OCI-LY1 (cell line): ENCODE results near the gene GALNT10.

Experiments used
- H2AFZ ChIP-seq: fragments of 200-600 bp; sonication (generic), shearing (Covaris generic); 2 replicates; pipeline ENCODE4 v1.6.0; 2014; ENCODE audit warnings: antibody characterized with exemption, mild to moderate bottlenecking, low read length
- H3F3A ChIP-seq: fragments of 200-600 bp; sonication (generic), shearing (Covaris generic); 2 replicates; pipeline ENCODE4 v1.6.0; 2014; ENCODE audit warnings: mild to moderate bottlenecking, antibody characterized with exemption, low read length, moderate library complexity; ENCODE audit not compliant: insufficient read depth
- H3K27ac ChIP-seq: fragments of 200-600 bp; sonication (generic); 2 replicates; pipeline ENCODE4 v1.5.1; 2014; ENCODE audit warnings: low read length, mixed run types, mild to moderate bottlenecking, low read depth; ENCODE audit not compliant: poor library complexity, severe bottlenecking
- H3K27me3 ChIP-seq: fragments of 200-600 bp; sonication (generic); 2 replicates; pipeline ENCODE4 v1.6.0; 2014; ENCODE audit warnings: antibody characterized with exemption, mild to moderate bottlenecking, low read length, moderate library complexity; ENCODE audit not compliant: insufficient read depth
- H3K36me3 ChIP-seq: fragments of 200-600 bp; sonication (generic); 2 replicates; pipeline ENCODE4 v1.6.1; 2014; ENCODE audit warnings: mild to moderate bottlenecking, antibody characterized with exemption, low read length, moderate library complexity, mixed read lengths; ENCODE audit not compliant: insufficient read depth
- H3K4me1 ChIP-seq: fragments of 200-600 bp; sonication (generic); 2 replicates; pipeline ENCODE4 v1.5.1; 2014; ENCODE audit warnings: mild to moderate bottlenecking, low read length, moderate library complexity; ENCODE audit not compliant: insufficient read depth, severe bottlenecking
- H3K4me2 ChIP-seq: fragments of 200-600 bp; sonication (generic), shearing (Covaris generic); 2 replicates; pipeline ENCODE4 v1.6.1; 2014; ENCODE audit warnings: low read length
- H3K4me3 ChIP-seq: fragments of 200-600 bp; sonication (generic); 2 replicates; pipeline ENCODE4 v1.5.1; 2014; ENCODE audit warnings: low read length, low read depth, mild to moderate bottlenecking, mixed read lengths; ENCODE audit not compliant: poor library complexity, severe bottlenecking
- H3K79me2 ChIP-seq: fragments of 200-600 bp; shearing (Covaris generic); 2 replicates; pipeline ENCODE4 v1.6.1; 2016; ENCODE audit warnings: mixed run types, low read length, mixed read lengths; ENCODE audit not compliant: insufficient read depth
- H3K9ac ChIP-seq: fragments of 200-600 bp; sonication (generic), shearing (Covaris generic); 2 replicates; pipeline ENCODE4 v1.6.1; 2014; ENCODE audit warnings: mild to moderate bottlenecking, low read length, mixed read lengths
- H3K9me2 ChIP-seq: fragments of 200-600 bp; sonication (generic), shearing (Covaris generic); 2 replicates; pipeline ENCODE4 v1.6.1; 2014; ENCODE audit warnings: low read depth, mild to moderate bottlenecking, low read length, mixed read lengths
- H3K9me3 ChIP-seq: fragments of 200-600 bp; shearing (Covaris generic); 2 replicates; pipeline ENCODE4 v1.6.1; 2014; ENCODE audit warnings: low read length, mixed read lengths
- H4K20me1 ChIP-seq: fragments of 200-600 bp; sonication (generic), shearing (Covaris generic); 2 replicates; pipeline ENCODE4 v1.6.0; 2016; ENCODE audit warnings: mild to moderate bottlenecking, low read length; ENCODE audit not compliant: insufficient read depth
- EZH2 ChIP-seq: fragments of 200-600 bp; sonication (generic), shearing (Covaris generic); IDR thresholded peaks from 2 replicates; pipeline ENCODE4 v1.8.0; 2017; ENCODE audit warnings: borderline replicate concordance, mixed run types, mild to moderate bottlenecking, antibody characterized with exemption, low read length, moderate library complexity, mixed read lengths
- TF ChIP-seq, protein P1 (sequence below): fragments of 200-600 bp; sonication (generic), shearing (Covaris generic); IDR thresholded peaks from 2 replicates; pipeline ENCODE4 v1.5.1; 2017; ENCODE audit warnings: mild to moderate bottlenecking, antibody characterized with exemption, low read length, moderate library complexity, mixed read lengths

GALNT10 gene

DNA sequence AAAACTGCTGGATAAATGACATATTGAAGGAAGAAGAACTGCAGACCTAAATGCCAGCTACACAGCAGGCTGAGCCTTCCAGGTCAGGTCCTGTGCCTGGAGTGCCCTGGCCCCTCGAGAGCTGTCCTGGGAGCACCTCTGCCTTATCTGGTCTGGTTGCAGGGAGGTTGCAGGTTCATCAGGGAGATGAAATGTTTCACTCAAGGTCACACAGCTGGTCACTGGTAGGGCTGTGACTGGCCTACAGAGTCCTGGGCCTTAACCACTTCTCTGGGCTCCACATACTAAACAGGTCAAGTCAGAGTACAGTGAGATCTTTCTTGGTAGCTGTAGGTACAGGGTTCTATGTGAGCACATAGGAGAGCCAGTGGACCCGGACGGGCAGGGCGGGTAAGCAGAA lies 16.7 kb downstream of the GALNT10 start:
- Histone ChIP-seq H3K27ac (no peak overlapping the region), H3F3A (no peaks in the 10 kb centered on the region), H4K20me1 (no peaks in the 10 kb centered on the region), H3K9me2 (no peaks in the 10 kb centered on the region), H3K36me3 (no peaks in the 10 kb centered on the region), H3K9ac (no peak overlapping the region), H3K4me3 (no peak overlapping the region), H3K27me3 (no peaks in the 10 kb centered on the region), H2AFZ (no peak overlapping the region), H3K4me2 (no peak overlapping the region), H3K9me3 (no peaks in the 10 kb centered on the region), H3K4me1 (no peaks in the 10 kb centered on the region), H3K79me2 (no peaks in the 10 kb centered on the region)
- TF ChIP-seq, protein P1, sequence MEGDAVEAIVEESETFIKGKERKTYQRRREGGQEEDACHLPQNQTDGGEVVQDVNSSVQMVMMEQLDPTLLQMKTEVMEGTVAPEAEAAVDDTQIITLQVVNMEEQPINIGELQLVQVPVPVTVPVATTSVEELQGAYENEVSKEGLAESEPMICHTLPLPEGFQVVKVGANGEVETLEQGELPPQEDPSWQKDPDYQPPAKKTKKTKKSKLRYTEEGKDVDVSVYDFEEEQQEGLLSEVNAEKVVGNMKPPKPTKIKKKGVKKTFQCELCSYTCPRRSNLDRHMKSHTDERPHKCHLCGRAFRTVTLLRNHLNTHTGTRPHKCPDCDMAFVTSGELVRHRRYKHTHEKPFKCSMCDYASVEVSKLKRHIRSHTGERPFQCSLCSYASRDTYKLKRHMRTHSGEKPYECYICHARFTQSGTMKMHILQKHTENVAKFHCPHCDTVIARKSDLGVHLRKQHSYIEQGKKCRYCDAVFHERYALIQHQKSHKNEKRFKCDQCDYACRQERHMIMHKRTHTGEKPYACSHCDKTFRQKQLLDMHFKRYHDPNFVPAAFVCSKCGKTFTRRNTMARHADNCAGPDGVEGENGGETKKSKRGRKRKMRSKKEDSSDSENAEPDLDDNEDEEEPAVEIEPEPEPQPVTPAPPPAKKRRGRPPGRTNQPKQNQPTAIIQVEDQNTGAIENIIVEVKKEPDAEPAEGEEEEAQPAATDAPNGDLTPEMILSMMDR = no peak
- TF ChIP-seq EZH2 = no peak

DNA sequence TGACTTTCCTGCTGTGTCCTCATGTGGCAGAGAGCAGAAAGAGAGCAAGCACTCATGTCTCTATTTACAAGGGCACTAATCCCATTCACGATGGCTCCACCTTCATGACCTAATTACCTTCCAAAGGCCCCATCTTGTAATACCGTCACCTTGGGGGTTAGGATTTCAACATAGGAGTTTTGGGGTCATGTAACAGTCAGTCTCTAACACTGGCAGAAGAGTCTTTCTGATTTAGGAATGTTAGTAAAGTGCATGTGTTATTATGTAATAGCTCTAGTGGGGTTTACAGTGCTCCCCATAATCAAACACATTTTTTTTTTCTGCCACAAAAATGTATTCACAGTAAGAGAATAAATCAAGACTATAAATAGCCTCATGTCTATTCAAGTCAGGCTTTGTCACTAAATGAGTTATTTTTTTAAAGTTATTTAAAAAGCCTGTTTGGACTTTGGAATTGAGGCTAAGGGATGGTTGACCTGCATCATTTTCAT lies 19.1 kb downstream of the GALNT10 start:
- Histone ChIP-seq H3K4me2 (no peak overlapping the region), H3K4me1 (no peaks in the 10 kb centered on the region), H4K20me1 (no peaks in the 10 kb centered on the region), H3F3A (no peaks in the 10 kb centered on the region), H3K27ac (no peak overlapping the region), H2AFZ (no peak overlapping the region), H3K79me2 (no peaks in the 10 kb centered on the region), H3K36me3 (no peaks in the 10 kb centered on the region), H3K4me3 (no peak overlapping the region), H3K9me2 (no peaks in the 10 kb centered on the region), H3K9ac (no peak overlapping the region), H3K27me3 (no peaks in the 10 kb centered on the region), H3K9me3 (no peaks in the 10 kb centered on the region)
- no peak for TF ChIP-seq EZH2
- TF ChIP-seq, protein P1 = no peak

DNA sequence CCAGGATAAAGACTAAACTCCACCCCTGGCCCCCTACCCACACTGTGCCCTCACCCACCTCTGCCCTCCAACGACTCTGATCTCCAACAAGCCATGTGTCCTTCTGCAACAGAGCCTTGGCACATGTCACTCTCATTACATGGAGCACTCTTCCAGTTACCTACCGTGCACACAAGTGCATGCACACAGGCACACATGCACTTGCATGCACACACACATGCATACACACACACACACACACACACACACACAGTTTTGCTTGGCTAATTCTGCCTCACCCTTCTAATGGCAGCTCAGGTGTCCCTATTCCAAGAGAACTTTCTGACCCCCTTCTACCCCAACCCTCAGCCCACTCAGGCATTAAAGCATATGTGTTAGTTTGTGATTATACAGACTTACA lies 19.6 kb downstream of the GALNT10 start:
- Histone ChIP-seq H3K9me3 (no peaks in the 10 kb centered on the region), H3K36me3 (no peaks in the 10 kb centered on the region), H3K4me2 (no peak overlapping the region), H3K9me2 (no peaks in the 10 kb centered on the region), H3F3A (no peaks in the 10 kb centered on the region), H3K79me2 (no peaks in the 10 kb centered on the region), H3K27ac (no peak overlapping the region), H3K4me3 (no peak overlapping the region), H3K9ac (no peak overlapping the region), H2AFZ (no peak overlapping the region), H3K4me1 (no peaks in the 10 kb centered on the region), H3K27me3 (no peaks in the 10 kb centered on the region), H4K20me1 (no peaks in the 10 kb centered on the region)
- TF ChIP-seq, protein P1 = no peak
- no peak for TF ChIP-seq EZH2
